Right forelimb (tissue), 1 donor: Measurements from ENCODE around the gene LCE1A.

Experiments used
- DNase-seq: peaks from one replicate; pipeline ENCODE4 v3.0.0-alpha.2; 2018

Gene LCE1A

DNA sequence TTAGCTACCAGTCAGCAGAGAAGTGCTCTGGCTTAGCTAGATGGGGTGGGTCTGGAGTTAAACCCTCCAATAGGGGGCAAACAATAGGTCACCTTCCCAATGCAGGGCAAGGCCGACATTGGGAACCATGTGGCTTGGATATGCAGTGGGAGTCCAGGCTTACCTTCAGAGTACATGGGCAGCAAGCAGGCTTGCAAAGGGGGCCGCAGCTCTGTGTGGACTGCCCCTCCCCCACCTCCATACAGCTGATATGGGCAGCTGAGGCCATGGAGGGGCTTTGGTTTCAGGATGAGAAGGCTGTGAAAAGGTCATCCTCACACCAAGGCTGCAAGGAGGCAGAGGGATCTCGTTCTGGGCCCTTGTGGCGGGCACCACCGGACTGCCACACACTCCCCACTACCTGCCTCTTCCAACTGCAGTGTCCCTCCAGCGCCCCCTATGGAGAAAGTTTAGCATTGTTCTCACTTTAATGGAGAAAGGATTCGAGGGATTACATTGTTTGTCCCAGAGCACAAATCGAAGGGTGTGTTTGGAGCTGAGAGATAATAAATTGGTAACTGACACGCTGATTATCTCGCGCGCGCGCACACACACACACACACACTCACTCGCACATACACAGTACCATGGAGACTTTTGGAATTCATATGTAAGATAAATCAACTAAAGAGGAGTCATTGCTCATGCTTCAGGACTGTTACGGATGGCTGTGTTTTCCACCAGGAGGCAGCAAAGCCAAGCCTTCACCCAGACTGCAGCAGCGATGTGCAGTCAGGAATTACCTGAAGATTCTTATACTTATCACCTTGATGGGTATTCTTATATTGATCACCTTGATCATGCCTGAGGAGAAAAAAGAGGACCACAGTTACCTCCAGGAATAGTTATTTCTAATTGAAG is 43.8 kb downstream of the LCE1A start:
- no peak for DNase-seq

DNA sequence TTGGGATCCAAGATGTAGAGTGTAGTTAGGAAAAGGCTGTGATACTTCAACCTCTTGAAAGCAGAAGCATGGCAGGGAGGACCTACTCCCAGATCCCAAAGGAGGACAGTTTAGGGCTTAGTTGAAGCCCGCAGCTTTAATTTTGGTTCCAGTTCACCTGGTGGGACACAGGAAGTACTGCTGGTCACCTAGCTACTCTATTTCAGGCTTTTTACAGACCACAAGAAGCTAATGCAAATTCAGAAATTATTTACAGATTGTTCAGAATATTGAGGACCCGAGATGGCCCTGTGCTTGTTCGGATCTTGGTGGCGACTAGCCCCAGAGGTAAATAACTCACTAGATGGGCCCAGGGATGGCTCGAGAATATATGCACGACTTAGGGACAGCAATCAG is 44.5 kb downstream of the LCE1A start:
- no peak for DNase-seq

DNA sequence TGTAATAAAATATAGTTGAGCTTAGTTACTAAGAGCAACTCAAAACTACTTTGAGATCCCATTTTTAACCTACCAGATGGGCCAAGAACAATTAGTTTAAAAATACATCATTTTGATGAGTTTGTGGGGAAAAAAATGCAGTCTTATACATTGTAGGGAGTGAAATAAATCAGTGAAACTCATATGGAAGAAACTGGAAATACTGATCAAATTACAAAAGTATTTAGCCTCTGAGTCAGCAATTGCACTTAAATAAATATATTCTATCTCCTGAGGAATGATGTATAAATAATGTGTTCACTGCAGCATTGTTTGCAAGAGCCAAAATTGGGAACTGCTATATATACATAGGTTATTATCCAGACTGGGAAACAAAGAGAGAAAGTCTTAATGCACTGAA is 46.2 kb downstream of the LCE1A start:
- no peak for DNase-seq

DNA sequence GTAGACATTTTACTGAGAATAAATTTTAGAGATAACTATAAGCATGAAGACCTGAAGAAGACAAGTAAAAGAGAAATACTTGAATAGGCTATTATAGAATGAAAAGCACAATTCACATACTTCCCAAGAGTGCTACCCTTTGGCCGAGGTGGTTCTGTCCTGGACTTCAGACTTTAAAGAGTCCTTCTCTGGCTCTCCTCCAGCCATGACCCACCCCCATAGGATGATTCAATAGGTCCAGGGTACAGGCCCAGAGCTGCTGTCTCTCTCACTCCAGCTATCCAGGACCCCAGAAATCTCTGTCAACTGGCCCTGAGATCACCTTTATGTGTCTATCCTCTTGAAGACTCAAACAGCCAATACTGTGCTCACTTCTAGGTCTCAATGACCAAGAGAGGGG is 49.6 kb downstream of the LCE1A start:
- no peak for DNase-seq
